ENCODE results near the gene TAP1. TPM values are rescaled to one million over a fixed set of nuclear protein-coding genes. Genes with fewer than 3 reads are reported as not detected.

Gene TAP1
- total and polyA plus RNA-seq, 10 of the 15 experiments (the other 5 are each of a cell fraction or from before 2014, with no cell fraction given) = 33.4 to 249 (median 169) TPM

- TF ChIP-seq ZNF274 (IDR thresholded peaks at IDR 0.05; ENCODE audit: insufficient read depth, insufficient read length) (no peak), HDGF (IDR thresholded peaks at IDR 0.05) (no peak), NFYA (IDR thresholded peaks at IDR 0.05; ENCODE audit: borderline replicate concordance, low read depth, low read length) (no peak), HDAC6 (IDR thresholded peaks at IDR 0.05; ENCODE audit: unreplicated experiment) (no peak), NFYB (IDR thresholded peaks at IDR 0.05; ENCODE audit: insufficient read depth, low read depth, low read length) (no peak), SIN3A (IDR thresholded peaks at IDR 0.05; ENCODE audit: low read depth, low read length) (peak; percentile 28; the same call in 1 of the 2 replicates), CBX5 (IDR thresholded peaks at IDR 0.05; ENCODE audit: low read depth) (no peak), ZNF24 (IDR thresholded peaks at IDR 0.05) (no peak), FOXM1 (IDR thresholded peaks at IDR 0.05; ENCODE audit: low read depth, low read length) (no peak), WRNIP1 (IDR thresholded peaks at IDR 0.05; ENCODE audit: borderline replicate concordance, low read depth, low read length) (0 out of 2 replicates have a peak, but pooled peaks have one; percentile 58), ZSCAN29 (IDR thresholded peaks at IDR 0.05) (no peak), YY1 (IDR thresholded peaks at IDR 0.05; ENCODE audit: low read depth, low read length) (no peak), E4F1 (IDR thresholded peaks at IDR 0.05; ENCODE audit: borderline replicate concordance, partially characterized antibody) (no peak), POLR2AphosphoS2 (IDR thresholded peaks at IDR 0.05; ENCODE audit: low read depth, low read length) (no peak), CHD2 (IDR thresholded peaks at IDR 0.05; ENCODE audit: borderline replicate concordance, low read depth, low read length) (0 out of 2 replicates have a peak, but pooled peaks have one; percentile 37), ZNF384 (IDR thresholded peaks at IDR 0.05; ENCODE audit: borderline replicate concordance, low read depth, low read length) (no peak), CEBPB (IDR thresholded peaks at IDR 0.05; ENCODE audit: borderline replicate concordance in 1 of 2, low read depth in 2 of 2, low read length in 2 of 2) (no peak), NR2C2 (IDR thresholded peaks at IDR 0.05; ENCODE audit: borderline replicate concordance, control insufficient read depth, insufficient read length, low read depth) (no peak)
- TF ChIP-seq, protein P1, sequence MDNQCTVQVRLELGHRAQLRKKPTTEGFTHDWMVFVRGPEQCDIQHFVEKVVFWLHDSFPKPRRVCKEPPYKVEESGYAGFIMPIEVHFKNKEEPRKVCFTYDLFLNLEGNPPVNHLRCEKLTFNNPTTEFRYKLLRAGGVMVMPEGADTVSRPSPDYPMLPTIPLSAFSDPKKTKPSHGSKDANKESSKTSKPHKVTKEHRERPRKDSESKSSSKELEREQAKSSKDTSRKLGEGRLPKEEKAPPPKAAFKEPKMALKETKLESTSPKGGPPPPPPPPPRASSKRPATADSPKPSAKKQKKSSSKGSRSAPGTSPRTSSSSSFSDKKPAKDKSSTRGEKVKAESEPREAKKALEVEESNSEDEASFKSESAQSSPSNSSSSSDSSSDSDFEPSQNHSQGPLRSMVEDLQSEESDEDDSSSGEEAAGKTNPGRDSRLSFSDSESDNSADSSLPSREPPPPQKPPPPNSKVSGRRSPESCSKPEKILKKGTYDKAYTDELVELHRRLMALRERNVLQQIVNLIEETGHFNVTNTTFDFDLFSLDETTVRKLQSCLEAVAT (IDR thresholded peaks at IDR 0.05) = 0 out of 2 replicates have a peak, but pooled peaks have one; percentile 38
- TF ChIP-seq, protein P2, sequence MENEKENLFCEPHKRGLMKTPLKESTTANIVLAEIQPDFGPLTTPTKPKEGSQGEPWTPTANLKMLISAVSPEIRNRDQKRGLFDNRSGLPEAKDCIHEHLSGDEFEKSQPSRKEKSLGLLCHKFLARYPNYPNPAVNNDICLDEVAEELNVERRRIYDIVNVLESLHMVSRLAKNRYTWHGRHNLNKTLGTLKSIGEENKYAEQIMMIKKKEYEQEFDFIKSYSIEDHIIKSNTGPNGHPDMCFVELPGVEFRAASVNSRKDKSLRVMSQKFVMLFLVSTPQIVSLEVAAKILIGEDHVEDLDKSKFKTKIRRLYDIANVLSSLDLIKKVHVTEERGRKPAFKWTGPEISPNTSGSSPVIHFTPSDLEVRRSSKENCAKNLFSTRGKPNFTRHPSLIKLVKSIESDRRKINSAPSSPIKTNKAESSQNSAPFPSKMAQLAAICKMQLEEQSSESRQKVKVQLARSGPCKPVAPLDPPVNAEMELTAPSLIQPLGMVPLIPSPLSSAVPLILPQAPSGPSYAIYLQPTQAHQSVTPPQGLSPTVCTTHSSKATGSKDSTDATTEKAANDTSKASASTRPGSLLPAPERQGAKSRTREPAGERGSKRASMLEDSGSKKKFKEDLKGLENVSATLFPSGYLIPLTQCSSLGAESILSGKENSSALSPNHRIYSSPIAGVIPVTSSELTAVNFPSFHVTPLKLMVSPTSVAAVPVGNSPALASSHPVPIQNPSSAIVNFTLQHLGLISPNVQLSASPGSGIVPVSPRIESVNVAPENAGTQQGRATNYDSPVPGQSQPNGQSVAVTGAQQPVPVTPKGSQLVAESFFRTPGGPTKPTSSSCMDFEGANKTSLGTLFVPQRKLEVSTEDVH (IDR thresholded peaks at IDR 0.05; ENCODE audit: low read depth, partially characterized antibody) = no peak
These were observed 1.1 kb upstream of the TAP1 start (continued) for GRCh38 chr6:32854376-32855178.
